Activated naive CD4-positive, alpha-beta T cell treated with Interleukin-2 at 50 U/mL for 16 hours (primary cell): ENCODE data around the gene TMEM17.
"Not testable (repeated sequence)": the region's sequence is repeated elsewhere in the genome, so short reads cannot be mapped to it uniquely, and the experiment has no call there.

Experiments used
- DNase-seq: peaks from one replicate; pipeline ENCODE4 v3.0.0-alpha.2; 2020

The TMEM17 gene, protein sequence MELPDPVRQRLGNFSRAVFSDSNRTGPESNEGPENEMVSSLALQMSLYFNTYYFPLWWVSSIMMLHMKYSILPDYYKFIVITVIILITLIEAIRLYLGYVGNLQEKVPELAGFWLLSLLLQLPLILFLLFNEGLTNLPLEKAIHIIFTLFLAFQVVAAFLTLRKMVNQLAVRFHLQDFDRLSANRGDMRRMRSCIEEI

DNA sequence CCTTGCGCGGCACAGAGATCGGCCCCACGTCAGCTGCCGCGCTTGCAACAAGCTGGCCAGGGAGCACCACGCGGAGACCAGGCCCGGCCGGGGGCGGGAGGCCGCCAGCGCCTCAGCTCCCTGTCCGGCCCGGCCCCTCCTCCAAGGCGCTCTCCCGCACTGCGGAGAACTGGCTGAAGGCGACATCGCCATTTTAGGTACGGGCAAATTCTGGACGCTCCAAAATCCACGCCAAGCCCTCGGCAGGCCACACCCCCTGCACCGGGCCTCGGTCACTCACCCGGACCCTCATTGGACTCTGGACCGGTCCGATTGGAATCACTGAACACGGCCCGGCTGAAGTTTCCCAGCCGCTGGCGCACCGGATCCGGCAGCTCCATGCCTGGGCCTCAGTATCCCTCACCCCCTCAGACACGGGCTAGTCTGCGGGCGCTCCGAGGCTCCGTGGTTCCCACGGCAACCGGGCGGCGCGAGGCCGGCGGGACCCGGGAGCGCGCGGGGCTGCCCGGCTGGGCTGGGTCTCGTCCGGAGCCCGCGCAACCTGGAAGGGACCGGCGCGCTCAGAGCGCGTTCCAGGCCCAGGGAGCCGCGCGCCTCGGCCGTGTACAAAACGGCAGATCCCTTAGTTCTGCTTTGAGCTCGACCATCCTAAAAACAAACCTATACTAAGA is at the start of gene TMEM17:
Gene TMEM17, minus strand, starts transcription at position 446 of the 671 bp plus-strand sequence. Its CDS starts 66 bp downstream, at position 380.
- peak; percentile 18 for DNase-seq

DNA sequence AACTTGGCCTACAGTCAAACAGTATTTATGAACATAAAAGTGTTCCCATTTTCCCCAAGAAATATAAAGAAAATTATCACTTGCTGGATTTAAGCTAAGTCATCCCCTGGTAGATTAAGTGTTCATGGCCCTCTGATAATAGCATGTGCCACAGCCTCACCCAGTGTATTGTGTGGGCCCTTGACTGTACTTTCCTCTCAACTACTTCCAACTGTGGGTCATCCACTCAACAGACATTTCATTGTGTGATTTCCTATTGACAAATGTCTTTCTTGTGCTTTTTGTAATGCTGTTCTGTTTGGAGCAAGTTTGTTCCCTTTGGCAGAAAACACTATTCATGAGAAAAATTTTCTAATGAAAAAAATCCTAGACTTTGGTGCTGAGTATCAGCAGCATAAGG is 48.4 kb upstream of the TMEM17 start:
- no peak for DNase-seq

DNA sequence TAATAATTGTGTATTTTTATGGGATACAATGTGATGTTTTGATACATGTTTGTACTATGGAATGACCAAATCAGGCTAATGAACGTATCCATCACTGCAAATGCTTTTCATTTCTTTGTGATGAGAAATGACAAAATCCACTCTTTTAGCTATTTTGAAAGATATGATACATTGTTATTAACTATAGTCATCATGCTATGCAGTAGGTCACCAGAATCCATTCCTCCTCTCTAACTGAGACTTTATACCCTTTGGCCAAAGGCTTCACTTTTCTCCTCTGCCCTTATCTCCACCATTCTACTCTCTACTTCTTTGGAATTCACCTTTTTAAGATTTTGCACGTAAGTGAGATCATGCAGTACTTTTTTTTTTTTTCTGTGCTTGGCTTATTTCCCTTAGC is 44.5 kb upstream of the TMEM17 start:
- no peak for DNase-seq

DNA sequence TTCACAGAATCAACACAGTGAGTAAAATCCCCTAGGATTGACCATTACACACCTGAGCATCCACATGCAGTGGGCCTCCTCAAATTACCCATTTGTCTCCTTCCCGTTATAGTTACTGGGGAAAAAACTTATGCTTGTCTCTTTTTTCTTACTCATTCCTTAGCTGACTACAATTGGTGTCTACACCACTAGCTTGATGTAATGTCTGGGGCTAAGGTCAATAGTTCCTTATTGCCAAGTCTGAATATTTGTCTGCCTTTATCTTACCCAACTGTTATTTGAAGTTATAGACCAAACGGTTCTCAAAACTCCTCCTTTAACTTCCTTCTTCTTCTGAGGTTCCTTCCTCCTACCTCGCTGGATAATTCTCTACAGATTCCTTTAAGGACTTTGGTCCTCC is 41.9 kb upstream of the TMEM17 start:
- no peak for DNase-seq

DNA sequence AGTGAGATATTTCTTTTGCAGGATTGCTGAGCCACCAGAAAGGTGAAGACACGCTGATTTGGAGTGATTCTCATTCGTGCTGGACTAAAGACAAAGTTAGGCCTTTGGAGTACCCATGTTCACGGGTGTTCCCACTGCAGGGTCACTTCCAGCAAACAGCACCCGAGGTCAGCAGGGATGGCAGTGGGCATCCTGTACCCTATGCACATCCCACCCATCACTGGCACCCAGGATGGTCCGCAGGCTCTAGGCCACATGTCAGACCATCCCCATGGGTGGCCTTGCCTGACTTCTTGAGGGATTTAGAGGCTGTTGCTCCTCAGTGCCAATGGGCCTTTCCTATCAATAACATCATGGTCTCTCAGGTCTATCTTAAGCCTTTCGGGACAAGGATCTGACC is 39.3 kb upstream of the TMEM17 start:
- no peak for DNase-seq

DNA sequence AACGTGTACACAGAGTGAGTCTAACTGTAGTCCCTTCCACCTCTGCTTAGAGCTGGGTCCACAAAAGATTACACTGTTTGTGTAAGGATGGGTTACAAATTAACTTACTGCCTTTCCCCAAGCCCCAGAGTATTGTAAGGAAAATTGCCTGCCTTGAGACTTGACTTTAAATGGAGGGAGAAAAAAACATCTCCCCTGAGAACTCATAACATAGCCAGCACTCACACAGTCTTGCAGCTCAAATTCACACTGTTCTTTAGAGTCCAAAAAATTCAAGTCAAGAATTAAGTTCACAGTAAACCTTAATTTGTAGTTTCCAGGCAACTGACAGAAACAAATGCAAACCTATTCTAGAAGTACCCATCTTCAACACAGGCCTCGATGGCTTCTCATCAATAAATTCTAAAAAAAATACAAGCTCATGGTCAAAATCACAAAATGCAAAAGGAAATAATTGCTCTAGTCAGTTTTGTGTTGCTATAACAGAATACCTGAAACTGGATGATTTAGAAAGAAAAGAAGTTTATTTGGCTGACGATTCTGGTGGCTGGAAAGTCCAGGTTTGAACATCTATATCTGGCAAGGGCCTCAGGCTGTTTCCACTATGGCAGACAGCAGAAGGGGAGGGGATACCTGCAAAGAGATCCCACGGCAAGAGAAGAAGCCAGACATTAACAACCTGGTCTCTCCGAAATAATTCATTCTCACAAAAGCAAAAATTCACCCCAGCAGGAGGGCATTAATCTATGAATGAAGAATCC is 34.6 kb upstream of the TMEM17 start:
- no peak for DNase-seq

DNA sequence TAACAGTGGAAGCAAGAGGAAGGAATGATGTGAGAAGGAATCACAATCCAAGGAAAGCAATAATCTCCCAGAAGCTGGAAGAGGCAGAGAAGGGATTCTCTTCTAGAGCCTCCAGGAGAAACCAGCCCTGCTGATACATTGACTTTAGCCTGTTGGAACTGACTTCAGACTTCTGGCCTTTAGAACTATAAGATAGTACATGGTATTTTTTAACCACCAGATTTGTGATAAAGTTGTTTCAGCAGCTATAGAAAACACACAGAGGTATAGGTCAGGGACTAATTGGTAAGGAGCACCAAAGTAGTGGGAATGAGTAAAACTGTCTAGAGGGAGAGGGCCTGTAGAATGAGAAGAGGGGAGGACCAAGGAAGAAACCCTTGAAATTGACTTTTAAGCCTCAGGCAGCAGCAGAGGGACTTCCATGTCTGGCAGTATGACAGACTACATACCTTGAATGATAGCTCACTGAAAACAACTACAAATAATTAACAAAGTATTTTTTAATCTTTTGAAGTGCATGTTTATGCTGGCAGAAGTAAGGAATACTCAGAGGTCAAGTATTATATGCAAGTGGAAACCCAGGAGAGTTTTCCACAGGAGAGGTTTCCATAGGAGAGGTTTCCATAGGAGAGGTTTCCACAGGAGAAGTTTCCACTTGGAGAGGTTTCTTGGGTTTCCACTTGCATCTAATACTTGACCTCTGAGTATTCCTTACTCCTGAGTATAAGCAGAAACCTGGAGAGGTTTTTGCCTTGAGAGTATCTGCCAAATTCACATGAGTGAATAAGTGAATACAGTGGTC is 33.8 kb upstream of the TMEM17 start:
- no peak for DNase-seq

DNA sequence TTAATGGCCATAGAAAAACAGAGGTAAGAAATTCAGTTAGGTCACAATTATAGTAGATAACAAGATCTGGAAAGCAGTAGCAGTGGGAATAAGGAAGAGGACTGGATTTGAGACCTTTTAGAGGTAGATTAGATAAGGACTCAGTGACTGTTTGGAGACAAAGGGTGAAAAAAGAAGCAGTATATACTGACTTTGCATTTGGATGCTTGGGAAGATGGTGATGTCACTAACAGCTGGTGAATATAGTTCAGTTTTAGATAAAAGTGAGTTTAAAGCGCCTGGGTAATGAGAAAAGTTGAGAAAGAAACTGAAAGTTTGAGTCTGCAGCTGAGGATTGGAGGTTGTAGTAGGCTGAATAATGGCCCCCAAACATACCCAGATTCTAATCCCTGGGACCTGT is 32.8 kb upstream of the TMEM17 start:
- DNase-seq: no peak

DNA sequence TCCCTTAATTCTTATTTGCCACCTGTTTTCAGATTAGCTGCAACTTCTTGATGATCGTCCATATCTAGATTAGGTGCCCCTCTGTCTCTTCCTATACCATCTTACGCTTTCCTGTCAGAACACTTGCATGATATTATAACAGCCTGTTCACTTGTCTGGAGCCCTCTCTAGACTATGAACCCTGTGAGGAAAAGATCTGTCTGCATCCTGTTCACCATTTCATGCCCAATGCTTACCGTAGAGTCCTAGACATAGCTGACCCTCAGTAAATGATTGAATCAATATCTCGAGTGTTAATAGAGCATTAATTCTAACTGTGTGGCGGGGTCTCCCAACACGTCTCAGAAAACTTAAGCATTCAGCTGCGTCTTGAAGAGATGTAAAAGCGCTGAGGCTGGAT is 31.8 kb upstream of the TMEM17 start:
- no peak for DNase-seq

DNA sequence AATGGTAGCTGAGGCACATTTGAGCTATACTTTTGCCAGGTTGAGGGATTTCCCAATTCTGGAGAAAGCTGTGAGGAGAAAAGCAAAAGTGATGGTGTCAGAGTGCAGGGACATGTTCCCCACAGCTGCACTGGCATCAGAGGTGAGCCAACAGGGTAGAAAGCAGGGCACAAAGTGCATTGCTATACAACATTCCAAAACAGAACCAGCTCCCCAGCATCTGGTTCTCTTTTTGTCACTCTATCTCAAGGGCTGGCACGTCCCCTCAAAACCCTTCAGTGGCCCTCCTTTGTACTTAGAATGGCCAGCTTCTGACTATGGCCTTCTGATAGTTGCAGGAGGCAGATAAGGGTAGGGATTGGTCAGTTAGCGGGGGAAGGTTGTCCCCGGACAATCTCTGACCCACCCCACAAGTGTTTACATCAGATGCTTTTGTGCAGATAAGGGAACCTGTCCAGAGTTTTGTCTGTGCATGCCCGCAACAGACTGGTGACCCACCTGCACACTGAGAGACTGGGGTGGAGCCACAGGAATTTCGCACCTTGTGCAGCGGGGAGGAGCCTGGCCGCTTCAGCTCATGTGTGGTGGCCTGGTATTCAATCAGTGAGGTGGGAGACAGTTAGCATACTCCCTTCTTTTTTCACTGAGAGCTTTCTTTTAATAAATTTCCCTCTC is 31.0 kb upstream of the TMEM17 start:
- DNase-seq: no peak

DNA sequence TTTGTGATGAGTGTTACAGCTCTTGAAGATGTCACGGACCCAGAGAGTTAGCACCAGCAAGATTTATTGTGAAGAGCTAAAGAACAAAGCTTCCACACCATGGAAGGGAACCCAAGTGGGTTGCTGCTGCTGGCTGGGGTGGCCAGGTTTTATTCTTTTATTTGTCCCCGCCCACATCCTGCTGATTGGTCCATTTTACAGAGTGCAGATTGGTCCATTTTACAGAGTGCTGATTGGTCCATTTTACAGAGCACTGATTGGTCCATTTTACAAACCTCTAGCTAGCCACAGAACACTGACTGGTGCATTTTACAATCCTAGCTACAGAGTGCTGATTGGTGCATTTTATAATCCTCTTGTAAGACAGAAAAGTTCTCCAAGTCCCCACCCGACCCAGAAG is 29.5 kb upstream of the TMEM17 start:
- not testable (repeated sequence) for DNase-seq

DNA sequence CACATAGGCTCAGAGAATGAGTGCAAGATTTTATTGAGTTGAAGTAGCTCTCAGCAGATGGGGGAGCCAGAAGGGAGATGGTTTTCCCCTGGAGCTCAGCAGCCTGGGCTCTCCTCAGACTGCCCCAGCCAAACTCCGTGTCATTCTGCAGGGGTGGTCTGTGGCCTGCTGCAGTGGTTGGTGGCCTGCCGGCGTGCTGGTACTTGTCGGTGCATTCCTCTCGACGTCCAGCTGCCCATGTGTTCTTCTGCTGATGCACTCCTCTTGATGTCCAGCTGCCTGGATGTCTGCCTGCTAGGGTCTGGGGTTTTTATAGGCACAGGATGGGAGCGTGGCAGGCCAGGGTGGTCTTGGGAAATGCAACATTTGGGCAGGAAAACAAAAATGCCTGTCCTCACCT is 25.6 kb upstream of the TMEM17 start:
- DNase-seq: no peak

DNA sequence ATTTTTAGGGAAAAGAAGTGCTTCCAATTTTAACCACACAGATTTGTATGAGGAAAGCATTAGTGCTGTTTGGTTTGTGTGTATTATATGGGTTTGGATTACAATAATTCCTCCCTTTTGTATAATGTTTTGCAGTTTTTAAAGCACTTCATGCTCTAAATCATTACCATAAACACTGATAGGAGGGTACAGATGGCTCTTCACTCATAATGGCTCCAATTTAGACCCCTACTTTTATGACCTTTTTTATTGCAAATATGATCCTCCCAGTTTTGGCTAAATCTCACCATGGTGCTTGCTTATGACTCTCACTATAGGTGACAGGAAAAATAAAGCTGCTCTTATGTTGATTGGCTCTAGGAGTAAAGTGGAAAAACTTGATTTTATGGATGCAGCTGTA is 23.8 kb upstream of the TMEM17 start:
- DNase-seq: no peak

DNA sequence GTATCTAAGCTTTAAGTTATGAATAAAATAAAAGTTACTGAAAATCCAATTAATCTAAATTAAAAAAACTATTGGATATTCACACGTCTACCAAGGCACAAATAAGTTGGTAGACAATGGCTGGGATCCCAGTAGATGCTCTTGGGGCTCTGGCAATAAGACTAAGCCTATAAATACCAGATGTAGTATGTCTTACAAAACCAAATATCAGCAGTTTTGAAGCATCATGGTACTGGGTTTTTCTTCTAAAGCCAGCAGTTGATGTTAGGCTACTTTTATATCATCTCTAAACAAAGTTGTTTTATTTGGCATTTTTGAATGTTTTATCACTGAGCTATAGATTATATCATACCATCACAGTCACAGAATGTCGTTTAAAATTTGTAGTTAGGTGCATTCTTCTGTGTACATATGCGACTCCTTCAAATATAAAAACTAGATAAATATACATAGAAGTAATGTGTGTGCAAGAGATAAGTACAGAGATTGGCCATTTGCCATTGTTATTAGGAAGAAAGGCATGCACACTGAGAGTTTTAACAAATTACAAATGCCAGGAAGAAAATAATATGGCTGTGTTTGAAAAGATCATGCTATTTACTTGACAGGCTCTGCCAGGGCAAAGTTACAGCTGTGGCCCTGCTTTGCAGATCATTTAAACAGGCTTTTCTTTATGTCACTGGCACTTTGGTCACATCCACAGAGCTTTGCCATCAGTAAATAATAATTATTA is 21.6 kb upstream of the TMEM17 start:
- no peak for DNase-seq

DNA sequence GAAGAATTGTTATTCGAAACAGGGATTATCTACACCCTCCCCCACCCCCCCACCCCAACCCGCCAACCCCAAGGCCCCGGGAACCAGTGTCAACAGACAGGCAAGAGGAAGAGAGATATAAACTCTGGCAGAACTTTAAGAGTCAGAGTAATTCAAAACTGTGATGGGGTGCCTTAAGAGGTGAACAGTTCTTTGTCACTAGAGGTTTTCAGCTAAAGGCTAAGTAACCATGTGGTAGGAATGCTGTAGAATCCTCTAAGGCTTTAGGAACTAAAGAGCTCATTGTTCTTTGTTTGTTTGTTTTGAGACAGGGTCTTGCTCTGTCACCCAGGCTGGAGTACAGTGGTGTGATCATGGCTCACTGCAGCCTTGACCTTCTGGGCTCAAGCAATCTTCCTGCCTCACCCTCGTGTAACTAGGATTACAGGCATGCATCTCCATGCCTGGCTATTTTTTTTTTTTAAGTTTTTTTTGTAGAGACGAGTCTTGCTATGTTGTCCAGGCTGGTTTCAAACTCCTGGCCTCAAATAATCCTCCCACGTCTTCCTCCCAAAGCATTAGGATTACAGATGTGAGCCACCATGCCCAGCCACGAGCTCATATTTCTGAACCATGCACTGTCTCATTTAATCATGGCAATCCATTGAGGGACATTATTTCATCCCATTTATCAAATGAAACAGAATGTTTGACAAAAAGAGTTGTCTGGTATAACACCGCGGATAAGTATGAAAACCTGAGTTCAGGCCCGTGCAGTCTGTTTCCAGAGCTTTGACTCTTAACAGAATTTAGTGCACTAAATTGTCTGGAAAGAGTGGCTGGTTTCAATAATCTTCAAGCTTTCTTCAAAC is 20.8 kb upstream of the TMEM17 start:
- DNase-seq: no peak

DNA sequence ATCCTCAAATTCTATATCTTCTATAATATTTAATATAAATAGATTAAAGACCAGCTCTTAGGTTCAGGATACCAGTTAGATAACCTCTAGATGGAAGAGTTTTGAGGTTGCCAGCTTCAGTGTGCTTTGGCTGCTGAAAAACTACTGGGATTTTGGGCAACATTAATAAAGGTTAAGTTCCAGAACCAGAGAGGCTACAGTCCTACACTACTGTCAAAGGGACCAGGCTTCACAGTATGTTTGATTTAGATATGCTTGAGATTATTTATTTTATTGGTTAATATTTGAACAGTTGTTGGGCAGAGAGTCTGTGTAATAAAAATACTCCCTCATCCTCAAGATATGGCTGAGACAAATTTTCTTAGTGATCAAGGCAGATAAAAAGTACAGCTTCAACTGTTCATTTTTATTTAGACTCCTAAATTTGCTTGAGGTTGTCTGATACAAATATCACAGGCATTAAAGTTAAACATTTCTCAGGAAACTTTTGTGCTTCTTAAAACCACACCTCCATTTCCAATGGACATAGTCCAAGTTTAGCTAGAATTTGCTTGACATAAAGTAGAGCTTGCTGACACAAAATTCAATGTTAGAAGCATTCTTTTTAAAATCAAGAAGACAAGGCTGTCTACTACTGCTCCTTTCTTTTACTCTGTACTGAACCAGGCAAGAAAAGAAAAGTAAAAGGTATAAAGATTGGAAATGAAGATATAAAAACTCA is 19.7 kb upstream of the TMEM17 start:
- DNase-seq: no peak

DNA sequence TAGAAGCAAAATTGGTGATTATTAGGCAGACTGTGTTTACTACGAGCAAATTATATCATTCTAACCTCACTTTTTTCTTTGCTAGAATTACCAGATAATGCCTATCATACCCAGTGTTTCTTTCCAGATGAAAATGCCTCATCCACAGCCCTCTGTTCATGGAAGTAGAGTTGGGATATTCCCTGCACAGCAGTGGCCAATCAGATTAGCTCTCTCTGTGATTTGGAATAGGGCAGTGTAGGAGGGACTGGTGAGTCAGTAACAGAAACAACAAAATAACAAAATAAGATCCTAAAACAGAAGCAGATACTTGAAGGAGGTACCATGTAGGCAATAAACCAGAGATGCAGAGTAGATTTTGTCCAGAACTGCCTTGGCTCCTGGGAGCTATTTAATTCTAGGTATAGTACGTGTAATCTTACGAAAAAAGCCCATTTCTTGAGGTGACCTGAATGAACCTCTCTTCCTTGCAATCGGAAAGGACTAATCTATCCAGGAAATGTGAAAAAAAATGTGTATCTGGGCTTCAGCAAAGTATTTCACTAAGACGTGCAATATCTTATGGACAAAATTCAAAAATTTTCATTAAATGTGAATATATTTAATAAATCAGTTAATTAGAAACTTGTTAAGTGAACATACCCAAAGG is 18.4 kb upstream of the TMEM17 start:
- no peak for DNase-seq

DNA sequence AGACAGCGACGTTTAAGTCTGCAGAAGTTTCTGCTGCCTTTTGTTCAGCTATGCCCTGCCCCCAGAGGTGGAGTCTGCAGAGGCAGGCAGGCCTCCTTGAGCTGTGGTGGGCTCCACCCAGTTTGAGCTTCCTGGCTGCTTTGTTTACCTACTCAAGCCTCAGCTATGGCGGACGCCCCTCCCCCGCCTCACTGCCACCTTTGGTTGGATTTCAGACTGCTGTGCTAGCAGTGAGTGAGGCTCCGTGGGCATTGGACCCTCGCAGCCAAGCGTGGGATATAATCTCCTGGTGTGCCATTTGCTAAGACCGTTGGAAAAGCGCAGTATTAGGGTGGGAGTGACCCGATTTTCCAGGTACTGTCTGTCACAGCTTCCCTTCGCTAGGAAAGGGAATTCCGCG is 15.1 kb upstream of the TMEM17 start:
- not testable (repeated sequence) for DNase-seq

DNA sequence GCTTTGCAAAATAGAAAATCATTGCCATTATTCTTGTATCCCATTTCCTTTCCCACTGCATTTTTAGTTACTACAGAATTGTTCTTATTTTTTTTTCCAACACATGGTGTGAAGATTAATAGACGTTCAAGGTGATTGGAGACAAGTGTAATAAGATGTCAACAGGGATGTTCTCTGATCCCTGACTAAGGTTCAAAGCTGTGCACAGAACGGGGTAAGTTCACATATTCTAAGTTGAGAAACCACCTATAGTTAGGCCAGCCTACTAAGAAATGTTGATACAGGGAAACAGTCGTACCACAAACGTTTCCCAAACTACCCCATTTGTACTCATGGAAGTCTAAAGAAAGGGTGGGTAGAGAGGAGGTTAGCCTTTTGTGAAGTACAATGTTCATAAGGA is 6.4 kb upstream of the TMEM17 start:
- no peak for DNase-seq

DNA sequence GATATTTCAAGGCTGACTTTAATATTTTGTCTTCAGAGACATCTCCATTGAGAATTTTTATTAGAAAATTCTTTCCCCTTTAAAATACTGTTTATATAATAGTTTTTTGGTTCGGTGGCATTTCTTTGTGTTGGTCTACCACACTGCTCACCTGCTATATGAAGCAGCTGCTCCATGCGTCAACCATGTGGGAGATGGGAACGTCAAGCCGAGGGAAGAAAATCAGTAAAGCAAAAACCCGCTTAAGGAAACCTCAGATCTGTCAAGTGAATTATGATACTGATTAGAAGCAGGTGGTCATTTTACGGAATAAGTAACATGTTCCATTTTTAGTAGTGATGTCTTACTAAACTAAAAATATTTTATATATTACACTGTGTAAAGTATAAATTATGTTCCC is 5.6 kb upstream of the TMEM17 start:
- DNase-seq: no peak
